ENCODE results near the gene ZNF311. TPM values are rescaled to one million over a fixed set of nuclear protein-coding genes. Genes with fewer than 3 reads are reported as not detected.

The ZNF311 gene
- total RNA-seq, 4 donors from 2014 or later, result 0.27 to 0.57 (median 0.35) TPM

DNA sequence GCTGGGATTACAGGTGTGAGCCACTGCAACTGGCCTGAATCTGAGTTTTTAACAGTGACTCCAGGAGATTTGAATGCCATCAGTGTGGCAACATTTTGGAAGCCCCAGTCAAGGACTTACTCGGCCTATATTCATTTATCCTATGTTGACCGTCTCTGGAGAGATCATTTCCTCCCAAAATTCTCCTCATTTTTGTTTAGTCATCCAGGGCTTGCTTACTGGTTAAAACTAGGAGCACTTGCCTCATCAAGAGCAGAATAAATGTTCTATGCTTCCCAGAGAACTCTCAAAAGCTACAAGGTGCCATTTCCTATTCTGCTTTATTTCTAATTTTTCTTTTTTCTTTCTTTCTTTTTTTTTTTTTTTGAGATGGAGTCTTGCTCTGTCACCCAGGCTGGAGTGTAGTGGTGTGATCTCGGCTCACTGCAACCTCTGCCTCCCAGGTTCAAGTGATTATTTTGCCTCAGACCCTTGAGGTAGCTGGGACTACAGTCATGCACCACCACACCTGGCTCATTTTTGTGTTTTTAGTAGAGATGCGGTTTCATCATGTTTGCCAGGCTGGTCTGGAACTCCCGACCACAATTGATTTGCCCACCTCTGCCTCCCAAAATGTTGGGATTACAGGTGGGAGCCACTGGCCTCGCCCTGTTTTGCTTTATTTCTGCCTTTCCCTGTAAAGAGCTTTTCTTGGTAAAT lies 57.9 kb downstream of the ZNF311 start:
- 77 to 81% methylated on average over 6 of the region's 6 CpGs for WGBS, 2 donors
- TF ChIP-seq, protein P1, sequence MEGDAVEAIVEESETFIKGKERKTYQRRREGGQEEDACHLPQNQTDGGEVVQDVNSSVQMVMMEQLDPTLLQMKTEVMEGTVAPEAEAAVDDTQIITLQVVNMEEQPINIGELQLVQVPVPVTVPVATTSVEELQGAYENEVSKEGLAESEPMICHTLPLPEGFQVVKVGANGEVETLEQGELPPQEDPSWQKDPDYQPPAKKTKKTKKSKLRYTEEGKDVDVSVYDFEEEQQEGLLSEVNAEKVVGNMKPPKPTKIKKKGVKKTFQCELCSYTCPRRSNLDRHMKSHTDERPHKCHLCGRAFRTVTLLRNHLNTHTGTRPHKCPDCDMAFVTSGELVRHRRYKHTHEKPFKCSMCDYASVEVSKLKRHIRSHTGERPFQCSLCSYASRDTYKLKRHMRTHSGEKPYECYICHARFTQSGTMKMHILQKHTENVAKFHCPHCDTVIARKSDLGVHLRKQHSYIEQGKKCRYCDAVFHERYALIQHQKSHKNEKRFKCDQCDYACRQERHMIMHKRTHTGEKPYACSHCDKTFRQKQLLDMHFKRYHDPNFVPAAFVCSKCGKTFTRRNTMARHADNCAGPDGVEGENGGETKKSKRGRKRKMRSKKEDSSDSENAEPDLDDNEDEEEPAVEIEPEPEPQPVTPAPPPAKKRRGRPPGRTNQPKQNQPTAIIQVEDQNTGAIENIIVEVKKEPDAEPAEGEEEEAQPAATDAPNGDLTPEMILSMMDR (IDR thresholded peaks at IDR 0.05), result no peak
- TF ChIP-seq POLR2A (IDR thresholded peaks at IDR 0.05), result no peak

DNA sequence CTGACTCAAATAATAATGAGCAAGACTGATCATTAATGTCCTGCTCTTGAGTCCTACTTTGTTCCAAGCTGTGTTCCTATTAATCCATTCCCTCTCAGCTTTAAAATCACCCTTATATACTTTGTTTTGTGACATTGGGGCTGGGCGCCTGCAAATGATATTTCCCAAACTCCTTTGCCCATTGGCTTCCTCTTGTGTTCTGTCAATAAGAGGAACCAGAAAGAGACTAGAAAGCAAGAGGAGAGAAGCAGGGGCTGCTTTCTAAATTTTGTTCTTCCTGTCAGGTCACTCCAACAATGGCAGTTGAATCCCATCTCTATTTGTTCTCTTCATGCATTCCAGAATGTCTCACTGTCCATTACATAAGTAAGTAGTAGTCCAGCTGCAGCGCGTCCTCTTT lies 59.8 kb downstream of the ZNF311 start:
- Histone ChIP-seq H3K36me3 (no peaks in the 10 kb centered on the region), H3K9me3 (no peaks in the 10 kb centered on the region), H3K4me1 (peaks cover 11 to 42% (median 14%) of the 10 kb centered on the region in 3 donors), H3K27me3 (no peaks in the 10 kb centered on the region), H3K4me3 (no peak overlapping the region), H3K27ac (no peak overlapping the region)
- TF ChIP-seq POLR2A (IDR thresholded peaks at IDR 0.05), result no peak
- TF ChIP-seq, protein P1 (IDR thresholded peaks at IDR 0.05), result no peak
- WGBS, 2 donors, result 77 to 90% methylated on average over 3 of the region's 3 CpGs
- no peak for DNase-seq
- intact Hi-C loops (cut with DNase I), result no loop called here

More for the DNA sequence above, 57.9 kb downstream of the ZNF311 start:
- H3K27me3 ChIP-seq, result no peaks in the 10 kb centered on the region
- no peaks in the 10 kb centered on the region for H3K9me3 ChIP-seq
- peaks cover 8 to 25% (median 11%) of the 10 kb centered on the region in 3 donors for H3K4me1 ChIP-seq
- no peaks in the 10 kb centered on the region for H3K36me3 ChIP-seq
- no peak for DNase-seq
- intact Hi-C loops (cut with DNase I), result no loop called here
- H3K27ac ChIP-seq, result no peak overlapping the region
- no peak overlapping the region for H3K4me3 ChIP-seq

Small RNAs within 50 kb of the gene (small RNA-seq; reads per million reads assigned to genes)
- gene RN7SL471P, result 0 to 0.14 (median 0.04) reads per million in 4 donors

Other genes starting within 250 kb of the ZNF311 start
- 10 to 100 TPM; 25.0 to 51.9 (median 30.9) TPM for gene TRIM27, start 81.3 kb downstream of the ZNF311 start, total RNA-seq
- not detected for gene OR2W1, start 39.9 kb upstream of the ZNF311 start, total RNA-seq
- not detected for gene OR2B3, start 82.0 kb upstream of the ZNF311 start, total RNA-seq
- gene OR2J1, start 94.2 kb upstream of the ZNF311 start, total RNA-seq, result not detected
- gene OR2J3, start 102.7 kb upstream of the ZNF311 start, total RNA-seq, result not detected
- not detected for gene OR2J2, start 165.6 kb upstream of the ZNF311 start, total RNA-seq